K562 (cell line): Measurements from ENCODE around the gene FRK. TPM values are rescaled to one million over a fixed set of nuclear protein-coding genes. Genes with fewer than 3 reads are reported as not detected.

Source experiments
- BRD4 ChIP-seq: fragments of 200-600 bp; sonication (generic); IDR thresholded peaks from 2 replicates; pipeline ENCODE4 v1.6.1; 2017; ENCODE audit warnings: inconsistent platforms
- BRD9 ChIP-seq: fragments of 450-650 bp; IDR thresholded peaks from 2 replicates; pipeline ENCODE4 v1.6.1; 2018; ENCODE audit warnings: low read depth; ENCODE audit not compliant: partially characterized antibody
- CBX1 ChIP-seq: sonication (generic); IDR thresholded peaks from 2 replicates; pipeline ENCODE4 v1.6.1; 2016; ENCODE audit warnings: antibody characterized with exemption, low read depth, mild to moderate bottlenecking
- CTBP1 ChIP-seq: fragments of 450-650 bp; IDR thresholded peaks from 2 replicates; pipeline ENCODE4 v1.6.1; 2016; ENCODE audit warnings: borderline replicate concordance
- IRF1 ChIP-seq: sonication (generic); formaldehyde crosslinking; IDR thresholded peaks from 2 replicates; pipeline ENCODE4 v1.8.0; 2022; ENCODE audit warnings: missing genetic modification reagents, mild to moderate bottlenecking, borderline replicate concordance
- JUND ChIP-seq, 2 experiments: IDR thresholded peaks; 2 replicates in 1 of 2; 3 replicates in 1 of 2; pipeline ENCODE4 v1.6.1; 2011; ENCODE audit warnings: borderline replicate concordance in 2 of 2, low read depth in 2 of 2, low read length in 2 of 2, improper control_type of control experiment in 1 of 2, missing biosample characterization in 1 of 2, missing genetic modification characterization in 1 of 2, missing genetic modification reagents in 1 of 2
- KAT2B ChIP-seq: IDR thresholded peaks from one replicate; pipeline ENCODE4 v1.6.1; 2012; ENCODE audit warnings: low read depth, mild to moderate bottlenecking, control low read depth, inconsistent platforms, low read length, moderate library complexity
- MNT ChIP-seq, 2 experiments: fragments of 450-650 bp; conservative IDR thresholded peaks; 2 replicates each; pipeline ENCODE4 v1.6.1; 2017; ENCODE audit warnings: mild to moderate bottlenecking in 2 of 2, moderate library complexity in 2 of 2
- NCOA4 ChIP-seq: fragments of 450-650 bp; IDR thresholded peaks from 2 replicates; pipeline ENCODE4 v1.6.1; 2018; ENCODE audit warnings: mild to moderate bottlenecking; ENCODE audit not compliant: partially characterized antibody
- NR1H2 ChIP-seq: sonication (generic); formaldehyde crosslinking; IDR thresholded peaks from 2 replicates; pipeline ENCODE4 v1.4.0; 2020; ENCODE audit warnings: mild to moderate bottlenecking, missing genetic modification reagents
- NR2F6 ChIP-seq: fragments of 450-650 bp; formaldehyde crosslinking; IDR thresholded peaks from 2 replicates; pipeline ENCODE4 v1.4.0; 2020; ENCODE audit warnings: mild to moderate bottlenecking
- PML ChIP-seq: IDR thresholded peaks from 2 replicates; pipeline ENCODE4 v1.6.1; 2012; ENCODE audit warnings: low read length, inconsistent platforms
- TBP ChIP-seq: optimal IDR thresholded peaks from 2 replicates; pipeline ENCODE3; 2011; ENCODE audit warnings: low read depth, low read length, improper control_type of control experiment
- TGIF2 ChIP-seq: sonication (generic); formaldehyde crosslinking; IDR thresholded peaks from 2 replicates; pipeline ENCODE4 v1.8.1; 2022; ENCODE audit warnings: mild to moderate bottlenecking, missing genetic modification reagents, moderate library complexity
- ZNF75A ChIP-seq: fragments of 450-650 bp; formaldehyde crosslinking; IDR thresholded peaks from 2 replicates; pipeline ENCODE4 v1.4.0; 2020; ENCODE audit warnings: mild to moderate bottlenecking
- ZNF830 ChIP-seq: fragments of 250-450 bp; sonication (Bioruptor Pico); IDR thresholded peaks from 2 replicates; pipeline ENCODE4 v1.5.0; 2021; ENCODE audit warnings: mild to moderate bottlenecking
- ZZZ3 ChIP-seq: fragments of 450-650 bp; IDR thresholded peaks from 2 replicates; pipeline ENCODE4 v1.6.1; 2016; ENCODE audit warnings: antibody characterized with exemption, mild to moderate bottlenecking, moderate library complexity
- polyA plus RNA-seq, 8 experiments: library from polyadenylated mRNA; depleted of rRNA in 4 of 8; stranded (reverse) in 5 of 8; unstranded in 3 of 8; fragments of >200 nt; fragmentation: Nextera tagmentation in 2 of 8; fragmentation: Illumina TruSeq in 1 of 8; extraction: Ambion mirVana in 2 of 8; extraction: Trizol in 1 of 8; gene quantifications; 2 replicates each; pipeline versions ENCODE4 v1.2.1 to v1.2.3, GENCODE V29; 2011 to 2014; ENCODE audit warnings: inconsistent platforms in 1 of 8, missing spikeins in 1 of 8
- total RNA-seq, 7 experiments: library from RNA; depleted of rRNA in 6 of 7; stranded (reverse); fragments of >200 nt in 6 of 7; fragmentation: Illumina TruSeq in 2 of 7; extraction: Trizol in 2 of 7; gene quantifications; 2 replicates each; pipeline versions ENCODE4 v1.2.1 to v1.2.3, GENCODE V29; 2011 to 2021; ENCODE audit warnings: low replicate concordance in 1 of 7
- TF ChIP-seq, protein P1 (sequence below): sonication (generic); formaldehyde crosslinking; IDR thresholded peaks from 2 replicates; pipeline ENCODE4 v1.8.1; 2022; ENCODE audit warnings: missing genetic modification reagents
- TF ChIP-seq, protein P2 (sequence below): fragments of 450-650 bp; IDR thresholded peaks from 2 replicates; pipeline ENCODE4 v1.6.1; 2016; ENCODE audit warnings: low read depth, mild to moderate bottlenecking, moderate library complexity

The FRK gene
- total and polyA plus RNA-seq, 9 of the 15 experiments (the other 6 are each of a cell fraction or from before 2014, with no cell fraction given): 0.01 to 0.29 (median 0.09) TPM

DNA sequence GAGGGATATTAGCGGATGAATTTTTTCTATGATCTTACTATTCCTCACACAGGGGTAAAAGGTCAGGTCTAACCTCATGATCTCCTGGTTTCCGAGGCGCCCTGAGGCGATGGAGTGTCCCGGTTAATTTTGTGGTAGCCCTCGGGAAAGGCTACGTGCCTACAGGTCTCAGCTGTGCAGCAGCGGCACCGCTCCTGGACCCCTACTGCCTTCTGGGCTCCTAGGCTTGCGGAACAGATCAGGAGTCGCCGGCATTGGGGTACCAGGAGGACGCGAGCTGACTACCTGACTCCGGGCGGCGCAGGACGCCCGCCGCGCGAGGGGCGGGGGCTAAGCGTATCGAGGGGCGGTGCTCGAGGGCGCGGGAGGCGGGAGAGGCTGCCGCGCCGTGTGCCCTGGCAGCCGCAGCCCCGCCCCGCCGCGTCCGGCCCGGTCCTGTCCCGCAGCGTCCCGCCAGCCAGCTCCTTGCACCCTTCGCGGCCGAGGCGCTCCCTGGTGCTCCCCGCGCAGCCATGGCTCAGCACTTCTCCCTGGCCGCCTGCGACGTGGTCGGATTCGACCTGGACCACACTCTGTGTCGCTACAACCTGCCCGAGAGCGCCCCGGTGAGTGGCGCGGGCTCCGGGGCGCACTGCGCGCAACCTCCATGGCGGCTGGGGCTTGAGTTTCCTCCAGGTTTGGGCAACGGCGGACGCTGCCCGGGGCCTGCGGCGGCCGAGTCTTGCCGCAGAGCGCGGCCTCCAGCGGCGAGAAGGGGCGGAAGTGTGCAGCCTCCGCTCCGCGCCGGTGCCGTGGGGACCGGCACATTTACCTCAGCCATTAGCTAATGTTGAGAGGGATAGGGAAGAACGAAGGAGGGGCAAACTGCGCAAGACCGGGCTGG, 40.0 kb upstream of the FRK start, which contains the start of gene NT5DC1 (continued):
- TF ChIP-seq NR1H2 (CRISPR knock-in tag) (no peak), IRF1 (CRISPR knock-in tag) (no peak), NR2F6 (CRISPR knock-in tag) (no peak), JUND (IDR thresholded peaks at IDR 0.05; ENCODE audit: borderline replicate concordance, low read depth, low read length) (no peak), JUND (tag; IDR thresholded peaks at IDR 0.05; ENCODE audit: borderline replicate concordance, low read depth, low read length) (0 out of 3 replicates have a peak, but pooled peaks have one; percentile 12), TGIF2 (CRISPR knock-in tag) (no peak), TBP (peak; percentile 65), CTBP1 (peak; percentile 97), PML (peak; percentile 35; the same call in 1 of the 2 replicates), MNT (conservative IDR thresholded peaks at IDR 0.05) (peak in 1 of 2 experiments; percentile 65; a peak in 2 of 4 replicates), BRD9 (no peak), BRD4 (no peak), ZNF75A (CRISPR knock-in tag) (no peak), ZNF830 (CRISPR knock-in tag) (no peak), KAT2B (no peak), NCOA4 (no peak), CBX1 (peak; percentile 83), ZZZ3 (no peak)
- TF ChIP-seq, protein P1, sequence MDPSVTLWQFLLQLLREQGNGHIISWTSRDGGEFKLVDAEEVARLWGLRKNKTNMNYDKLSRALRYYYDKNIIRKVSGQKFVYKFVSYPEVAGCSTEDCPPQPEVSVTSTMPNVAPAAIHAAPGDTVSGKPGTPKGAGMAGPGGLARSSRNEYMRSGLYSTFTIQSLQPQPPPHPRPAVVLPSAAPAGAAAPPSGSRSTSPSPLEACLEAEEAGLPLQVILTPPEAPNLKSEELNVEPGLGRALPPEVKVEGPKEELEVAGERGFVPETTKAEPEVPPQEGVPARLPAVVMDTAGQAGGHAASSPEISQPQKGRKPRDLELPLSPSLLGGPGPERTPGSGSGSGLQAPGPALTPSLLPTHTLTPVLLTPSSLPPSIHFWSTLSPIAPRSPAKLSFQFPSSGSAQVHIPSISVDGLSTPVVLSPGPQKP (CRISPR knock-in tag): no peak
- TF ChIP-seq, protein P2, sequence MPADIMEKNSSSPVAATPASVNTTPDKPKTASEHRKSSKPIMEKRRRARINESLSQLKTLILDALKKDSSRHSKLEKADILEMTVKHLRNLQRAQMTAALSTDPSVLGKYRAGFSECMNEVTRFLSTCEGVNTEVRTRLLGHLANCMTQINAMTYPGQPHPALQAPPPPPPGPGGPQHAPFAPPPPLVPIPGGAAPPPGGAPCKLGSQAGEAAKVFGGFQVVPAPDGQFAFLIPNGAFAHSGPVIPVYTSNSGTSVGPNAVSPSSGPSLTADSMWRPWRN: no peak
